Heart right ventricle (tissue), 16 donors: ENCODE results near the gene PRKRA. TPM values are rescaled to one million over a fixed set of nuclear protein-coding genes. Genes with fewer than 3 reads are reported as not detected.

Experiments
- ATAC-seq, 8 donors: fragments of 200-7000 bp; cut with Tn5 transposase; one replicate each; pipeline ENCODE4 v1.9.1; 2020; ENCODE audit warnings: mild to moderate bottlenecking in 8 of 8, moderate library complexity in 8 of 8, moderate number of reproducible peaks in 1 of 8
- DNase-seq, 2 donors: peaks; one replicate each; pipeline ENCODE4 v3.0.0-alpha.2; 2020
- H3K27ac ChIP-seq, 10 donors: fragments of 200-600 bp; sonication (generic) in 2 of 10; one replicate each; pipeline versions ENCODE4 v1.5.0 to v1.8.0; 2020 to 2022; ENCODE audit warnings: mild to moderate bottlenecking in 3 of 10
- H3K27me3 ChIP-seq, 7 donors: fragments of 200-600 bp; one replicate each; pipeline ENCODE4 v1.8.0; 2021 to 2022; ENCODE audit warnings: mild to moderate bottlenecking in 2 of 7
- H3K36me3 ChIP-seq, 9 donors: fragments of 200-600 bp; sonication (generic) in 1 of 9; one replicate each; pipeline versions ENCODE4 v1.5.0 to v1.8.0; 2020 to 2022; ENCODE audit warnings: mild to moderate bottlenecking in 2 of 9
- H3K4me1 ChIP-seq, 9 donors: fragments of 200-600 bp; sonication (generic) in 1 of 9; one replicate each; pipeline versions ENCODE4 v1.5.0 to v1.8.0; 2020 to 2022; ENCODE audit warnings: mild to moderate bottlenecking in 4 of 9
- H3K4me3 ChIP-seq, 10 donors: fragments of 200-600 bp; sonication (generic) in 2 of 10; one replicate each; pipeline versions ENCODE4 v1.5.0 to v1.8.0; 2020 to 2022; ENCODE audit warnings: mild to moderate bottlenecking in 7 of 10, moderate library complexity in 2 of 10
- H3K9me3 ChIP-seq, 11 donors: fragments of 200-600 bp in 10 of 11; sonication (generic) in 2 of 11; one replicate each; pipeline versions ENCODE4 v1.5.0 to v1.8.0; 2013 to 2022; ENCODE audit warnings: mild to moderate bottlenecking in 2 of 11, control low read depth in 1 of 11, moderate library complexity in 1 of 11
- CTCF ChIP-seq, 9 donors: fragments of 200-600 bp; sonication (generic) in 2 of 9; IDR thresholded peaks; one replicate each; pipeline versions ENCODE4 v1.5.0 to v1.8.0; 2021 to 2022; ENCODE audit warnings: antibody characterized with exemption in 9 of 9, mild to moderate bottlenecking in 5 of 9, moderate library complexity in 1 of 9
- WGBS, 2 donors: extraction: QIAGEN DNeasy Blood & Tissue Kit; methylation state at CpG; one replicate each; pipeline ENCODE4 v1.1.7; 2013; ENCODE audit warnings: inconsistent platforms in 1 of 2; 5-methylcytosine and 5-hydroxymethylcytosine counted together
- intact Hi-C, 10 donors: fragments of 100-400 bp; cut with DNase I; formaldehyde crosslinking; loops; one replicate each; pipeline versions ENCODE4 v1.11.1 to v1.14.2; 2022
- polyA plus RNA-seq, 2 donors: library from polyadenylated mRNA; stranded (reverse); fragments of 200-250 nt; gene quantifications; one replicate each; pipeline ENCODE4 v1.2.3, GENCODE V29; 2013
- total RNA-seq, 10 donors: library from RNA; stranded (reverse); fragmentation: NEBNext Ultra II Directional in 3 of 10; extraction: Animal tissue kit (Norgen Biotek cat#: 25700) in 3 of 10; gene quantifications; one replicate each; pipeline versions ENCODE4 v1.2.1 to v1.2.4, GENCODE V29; 2021 to 2023
- donor health status: Arrhythmogenic right ventricular cardiomyopathy.
- donor health status: ischemic (EF 13 %, LVEDD 7.1; RV severe dilation, severe dysfunction).
- donor health status: healthy with polysubstance abuse.
- donor health status: DM: no; HTN: yes; CAD: no.
- donor health status: DM: no; HTN: no; CAD: no.
- donor health status: ischemic (EF 25% LVEDD 6.9; RV normal size, moderate dysfunction).
- donor health status: ischemic (EF 25% LVEDD 5.7; RV mildly dilated, moderate dysfunction).
- donor health status: healthy.
- donor health status: DM: yes; HTN: yes; CAD: no.
- donor health status: Ischemic cardiomyopathy.
- donor health status: ischemic (EF 35%, LVEDD 5.7; RV mildly dilated, moderate dysfunction).
- donor health status: nonischemic (EF 11% LVEDD 7.7; RV severe dilation, severe dysfunction).
- donor health status: DM: yes; HTN: yes; CAD: no.
- donor health status: PGD.
- donor health status: ischemic (EF 29% LVEDD 5.4; RV normal size, mild dysfunction).
- donor health status: nonischemic (EF 23%, LVEDD 6.1; RV moderate dilation, normal function).

The PRKRA gene
- total and polyA plus RNA-seq, 12 donors = 39.7 to 55.3 (median 43.9) TPM

GRCh38 chr2:178397002-178397605 is 53.9 kb downstream of the PRKRA start:
- 13% methylated on average over 7 of the region's 7 CpGs for WGBS, 2 donors
- Histone ChIP-seq H3K27me3 (no peaks in the 10 kb centered on the region), H3K4me3 (no peak overlapping the region), H3K27ac (no peak overlapping the region), H3K36me3 (no peaks in the 10 kb centered on the region), H3K4me1 (peaks cover 0 to 4% (median 0%) of the 10 kb centered on the region in 9 donors), H3K9me3 (no peaks in the 10 kb centered on the region)
- peak; percentile 31 to 82 (median 72) for TF ChIP-seq CTCF (IDR thresholded peaks at IDR 0.05)
- intact Hi-C loops = loop anchor here in 4 of 10 donors (1.0 to 10.0 kb wide), 4 partner anchors 17 to 285 kb away; partner anchors contain the start of genes OSBPL6 (in 1 of the 4) and RBM45 (in 1 of the 4)
- DNase-seq (peak in 1 of 2 donors; percentile 11), ATAC-seq (peak in 5 of 8 donors; percentile 50 to 79 (median 73))

DNA sequence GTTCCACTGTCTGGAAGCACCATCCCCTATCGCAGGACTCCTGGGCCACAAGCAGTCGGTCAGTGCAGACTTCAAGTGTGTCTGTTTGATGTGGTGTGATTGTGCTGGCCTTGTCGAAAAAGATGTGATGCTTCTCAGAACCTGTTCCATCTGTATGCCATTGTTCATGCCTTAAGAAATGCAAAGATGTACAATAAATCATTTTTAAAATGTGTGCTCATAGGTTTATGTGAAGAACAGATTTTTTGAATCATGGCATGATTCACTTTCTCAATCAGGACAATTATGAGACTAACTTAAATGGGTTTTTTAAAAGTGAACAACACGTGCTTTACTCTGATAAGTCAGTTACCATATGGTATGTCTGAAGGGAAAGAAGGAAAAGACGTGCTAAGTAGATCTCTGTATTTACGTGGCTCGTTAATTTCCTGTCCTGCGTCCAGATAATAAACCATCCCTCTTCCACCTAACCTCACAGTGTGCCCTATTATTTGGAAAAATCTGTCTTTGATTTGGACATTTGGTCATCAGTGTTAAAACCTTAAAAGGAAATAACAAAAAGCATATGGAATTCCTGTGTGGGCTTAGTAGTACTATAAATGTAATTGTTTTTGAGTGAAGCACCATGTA is 54.9 kb downstream of the PRKRA start:
- ATAC-seq (no peak), DNase-seq (no peak)
- H3K4me1 ChIP-seq = peaks cover 0 to 4% (median 0%) of the 10 kb centered on the region in 9 donors
- no peak overlapping the region for H3K27ac ChIP-seq
- intact Hi-C loops = loop anchor here in 3 of 10 donors (2.0 to 10.0 kb wide), 3 partner anchors 19 to 284 kb away; partner anchors contain the start of genes OSBPL6 (in 1 of the 3) and RBM45 (in 1 of the 3)
- WGBS, 2 donors = 74% methylated on average over 8 of the region's 8 CpGs
- no peaks in the 10 kb centered on the region for H3K9me3 ChIP-seq
- TF ChIP-seq CTCF (IDR thresholded peaks at IDR 0.05) = no peak
- H3K27me3 ChIP-seq = no peaks in the 10 kb centered on the region
- peaks cover 0 to 4% (median 0%) of the 10 kb centered on the region in 9 donors for H3K36me3 ChIP-seq
- H3K4me3 ChIP-seq = no peak overlapping the region

GRCh38 chr2:178395295-178395694 is 55.7 kb downstream of the PRKRA start:
- H3K4me3 ChIP-seq = no peak overlapping the region
- H3K9me3 ChIP-seq = no peaks in the 10 kb centered on the region
- no peaks in the 10 kb centered on the region for H3K27me3 ChIP-seq
- no peak for TF ChIP-seq CTCF (IDR thresholded peaks at IDR 0.05)
- ATAC-seq = no peak
- peaks cover 0 to 4% (median 0%) of the 10 kb centered on the region in 9 donors for H3K4me1 ChIP-seq
- H3K36me3 ChIP-seq = peaks cover 0 to 5% (median 0%) of the 10 kb centered on the region in 9 donors
- intact Hi-C loops = loop anchor here in 2 of 10 donors (5.0 to 10.0 kb wide), 2 partner anchors 200 to 283 kb away; partner anchors contain the start of genes OSBPL6 (in 1 of the 2) and RBM45 (in 1 of the 2)
- DNase-seq = no peak
- H3K27ac ChIP-seq = no peak overlapping the region
- WGBS, 2 donors = 74 to 75% methylated on average over 2 of the region's 2 CpGs

DNA sequence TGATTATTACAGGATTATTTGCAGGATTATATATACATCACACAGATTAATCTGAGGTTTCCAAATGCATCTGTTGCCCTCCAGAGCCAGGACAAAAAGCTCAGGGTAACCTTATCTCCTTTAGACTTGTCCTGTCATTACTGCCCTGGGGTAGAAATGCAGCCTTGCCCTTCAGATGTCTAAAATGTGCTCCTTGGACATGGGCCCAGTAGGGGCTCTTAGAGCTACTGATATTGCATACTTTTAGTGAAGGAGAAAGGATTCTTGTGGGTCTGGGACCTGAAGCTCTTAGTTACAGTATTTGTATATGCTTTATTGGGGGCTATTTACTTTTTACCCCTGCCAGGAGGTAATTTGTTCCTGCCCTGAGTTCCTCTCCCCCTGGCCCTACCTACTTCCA is 56.1 kb downstream of the PRKRA start:
- no peak for DNase-seq
- Histone ChIP-seq H3K9me3 (no peaks in the 10 kb centered on the region), H3K4me1 (peaks cover 0 to 4% (median 0%) of the 10 kb centered on the region in 9 donors), H3K4me3 (no peak overlapping the region), H3K27me3 (no peaks in the 10 kb centered on the region), H3K27ac (no peak overlapping the region), H3K36me3 (peaks cover 0 to 5% (median 0%) of the 10 kb centered on the region in 9 donors)
- TF ChIP-seq CTCF (IDR thresholded peaks at IDR 0.05) = no peak
- intact Hi-C loops = loop anchor here in 2 of 10 donors (5.0 to 10.0 kb wide), 2 partner anchors 200 to 283 kb away; partner anchors contain the start of genes OSBPL6 (in 1 of the 2) and RBM45 (in 1 of the 2)
- peak in 2 of 8 donors; percentile 35 to 39 for ATAC-seq
